ENCODE results near the gene TBL1XR1. TPM values are rescaled to one million over a fixed set of nuclear protein-coding genes. Genes with fewer than 3 reads are reported as not detected.

Gene TBL1XR1
- total and polyA plus RNA-seq, 2 of the 4 experiments (the other 2 are of a cell fraction): 25.2 to 170 TPM

GRCh38 chr3:177157492-177157891, 39.8 kb downstream of the TBL1XR1 start:
- Histone ChIP-seq H3K18ac (ENCODE audit: low read depth, low read length) (no peak overlapping the region), H3K9me3 (ENCODE audit: control insufficient read depth, insufficient read depth, low read length) (no peaks in the 10 kb centered on the region), H4K20me1 (ENCODE audit: insufficient read depth, low read length) (peaks cover 73% of the 10 kb centered on the region), H3K36me3 (ENCODE audit: control insufficient read depth, insufficient read depth, low read length) (no peaks in the 10 kb centered on the region), H3K27ac (ENCODE audit: insufficient read depth, low read length) (no peak overlapping the region), H3K9me1 (ENCODE audit: insufficient read depth, low read length) (peaks cover 4% of the 10 kb centered on the region; the same call in 1 of the 2 replicates), H3K4me2 (ENCODE audit: low read depth, low read length) (no peak overlapping the region), H4K91ac (ENCODE audit: insufficient read depth, low read depth, low read length) (no peak overlapping the region), H2BK15ac (ENCODE audit: low read depth, low read length) (no peak overlapping the region), H3K56ac (ENCODE audit: extremely low read depth, insufficient read depth, low read length) (no peak overlapping the region), H2AK5ac (ENCODE audit: low read depth, low read length) (no peak overlapping the region), H3K14ac (replicated peaks; ENCODE audit: low read depth, low read length) (no peak overlapping the region), H3K9ac (ENCODE audit: low read depth, low read length) (no peak overlapping the region), H3K27me3 (ENCODE audit: control insufficient read depth, insufficient read depth, low read length) (no peaks in the 10 kb centered on the region), H4K5ac (ENCODE audit: low read depth, low read length) (no peak overlapping the region), H3K4ac (ENCODE audit: low read depth, low read length) (no peak overlapping the region), H3K79me1 (ENCODE audit: low read depth in 1 of 2, low read length in 2 of 2) (peaks cover 8 to 67% of the 10 kb centered on the region in 2 experiments; a peak in 3 of 4 replicates), H2AK9ac (replicated peaks; ENCODE audit: low read depth, low read length, poor library complexity) (no peak overlapping the region), H3K4me3 (ENCODE audit: insufficient read depth, low read depth, low read length) (no peak overlapping the region), H2BK20ac (ENCODE audit: low read depth, low read length) (no peak overlapping the region), H2AFZ (replicated peaks; ENCODE audit: low read length, poor library complexity) (no peak overlapping the region), H2BK120ac (ENCODE audit: low read depth, low read length) (no peak overlapping the region), H2BK5ac (ENCODE audit: low read depth, low read length, poor library complexity, severe bottlenecking) (no peak overlapping the region), H3K4me1 (ENCODE audit: control insufficient read depth, insufficient read depth, low read length) (no peaks in the 10 kb centered on the region; the same call in 1 of the 2 replicates), H4K8ac (ENCODE audit: low read depth in 2 of 2, low read length in 2 of 2) (no peak overlapping the region), H3K23ac (ENCODE audit: low read depth, low read length) (no peak overlapping the region)
- dilution Hi-C loops (cut with HindIII; ENCODE audit: low sequenced_read_pairs, unreplicated experiment) (no loop called here), in situ Hi-C loops (cut with MboI; ENCODE audit: low sequenced_read_pairs) (no loop called here), intact Hi-C loops (cut with micrococcal nuclease) (no loop called here)
- TF ChIP-seq MAZ (IDR thresholded peaks at IDR 0.05; ENCODE audit: borderline replicate concordance, low read depth, low read length): no peak
- TF ChIP-seq SMC3 (IDR thresholded peaks at IDR 0.05; ENCODE audit: low read depth, low read length): no peak
- TF ChIP-seq RFX5 (IDR thresholded peaks at IDR 0.05; ENCODE audit: low read depth, low read length): no peak
- TF ChIP-seq CTCF (conservative IDR thresholded peaks at IDR 0.05; ENCODE audit: low read depth, low read length): no peak
- no peak for TF ChIP-seq CHD1 (IDR thresholded peaks at IDR 0.05; ENCODE audit: low read depth, low read length)
- no peak for TF ChIP-seq RCOR1 (IDR thresholded peaks at IDR 0.05; ENCODE audit: insufficient replicate concordance, low read length)
- no peak for TF ChIP-seq FOS (IDR thresholded peaks at IDR 0.05; ENCODE audit: low read depth, low read length)
- TF ChIP-seq NFE2L2 (IDR thresholded peaks at IDR 0.05; ENCODE audit: low read depth, low read length): no peak
- TF ChIP-seq MAFK (IDR thresholded peaks at IDR 0.05; ENCODE audit: low read depth, low read length): no peak
- no peak for TF ChIP-seq POLR2A (IDR thresholded peaks at IDR 0.05; ENCODE audit: low read depth, low read length)
- TF ChIP-seq RAD21 (IDR thresholded peaks at IDR 0.05; ENCODE audit: low read length): no peak
- TF ChIP-seq MXI1 (IDR thresholded peaks at IDR 0.05; ENCODE audit: borderline replicate concordance, low read depth, low read length): no peak
- TF ChIP-seq CEBPB (IDR thresholded peaks at IDR 0.05; ENCODE audit: low read depth, low read length): no peak
- no CpG with 5 or more reads among the region's 4 CpGs for WGBS, 2 experiments (ENCODE audit: extremely low coverage in 2 of 2, insufficient read length in 1 of 2)
- no peak for DNase-seq
- no TSS peak for BruUV-seq (replicated peaks)
- no peak for ATAC-seq (ENCODE audit: low read depth)
- CTCF ChIA-PET: no interaction called here
- POLR2A ChIA-PET (ENCODE audit: unreplicated experiment): no interaction called here

Data from IMR-90 (cell line).